Activated CD8-positive, alpha-beta memory T cell treated with anti-CD3 and anti-CD28 coated beads for 1 hour (primary cell): Measurements from ENCODE around the gene DCC.
"Not testable (repeated sequence)": the region's sequence is repeated elsewhere in the genome, so short reads cannot be mapped to it uniquely, and the experiment has no call there.

Experiments
- DNase-seq, 2 donors: peaks; one replicate each; pipeline ENCODE4 v3.0.0-alpha.2; 2020; ENCODE audit warnings: low read depth in 1 of 2; ENCODE audit errors: extremely low read depth in 1 of 2

DCC gene

GRCh38 chr18:53458944-53459580, 1119.1 kb downstream of the DCC start:
- no peak for DNase-seq

GRCh38 chr18:53467756-53468155, 1127.8 kb downstream of the DCC start:
- no peak for DNase-seq

GRCh38 chr18:53468173-53468572, 1128.2 kb downstream of the DCC start:
- DNase-seq, result not testable (repeated sequence)

- DNase-seq, result no peak
These were observed 1132.5 kb downstream of the DCC start for GRCh38 chr18:53472546-53472945.

- no peak for DNase-seq
These were observed 1138.2 kb downstream of the DCC start for GRCh38 chr18:53478155-53478554.

GRCh38 chr18:53486296-53486695, 1146.3 kb downstream of the DCC start:
- no peak for DNase-seq

- no peak for DNase-seq
These were observed 1149.3 kb downstream of the DCC start for GRCh38 chr18:53489266-53489665.

- no peak for DNase-seq
These were observed 1150.0 kb downstream of the DCC start for GRCh38 chr18:53490019-53490418.

GRCh38 chr18:53496028-53496427, 1156.0 kb downstream of the DCC start:
- no peak for DNase-seq

GRCh38 chr18:53503914-53504441, 1164.0 kb downstream of the DCC start:
- DNase-seq, result no peak

GRCh38 chr18:53508529-53508928, 1168.5 kb downstream of the DCC start:
- no peak for DNase-seq

- DNase-seq, result no peak
These were observed 1169.9 kb downstream of the DCC start for GRCh38 chr18:53509886-53510285.

GRCh38 chr18:53511725-53512124, 1171.7 kb downstream of the DCC start:
- not testable (repeated sequence) for DNase-seq

- DNase-seq, result no peak
These were observed 1181.1 kb downstream of the DCC start for GRCh38 chr18:53521068-53521467.

- no peak for DNase-seq
These were observed 1186.3 kb downstream of the DCC start for GRCh38 chr18:53526101-53526870.

- no peak for DNase-seq
These were observed 1187.4 kb downstream of the DCC start for GRCh38 chr18:53527365-53527764.

- no peak for DNase-seq
These were observed 1191.2 kb downstream of the DCC start for GRCh38 chr18:53531187-53531586.

- no peak for DNase-seq
These were observed 1191.9 kb downstream of the DCC start for GRCh38 chr18:53531896-53532295.

- DNase-seq, result no peak
These were observed 1194.2 kb downstream of the DCC start for GRCh38 chr18:53534203-53534602.

- no peak for DNase-seq
These were observed 1194.7 kb downstream of the DCC start for GRCh38 chr18:53534695-53535094.

- DNase-seq, result no peak
These were observed 1196.9 kb downstream of the DCC start for GRCh38 chr18:53536908-53537307.

GRCh38 chr18:53541924-53542323, 1201.9 kb downstream of the DCC start:
- no peak for DNase-seq
